DMS79 (cell line): ENCODE data around the gene DYNC1LI2.
A peak's percentile ranks its signal among the peaks of the same experiment; 100 is the strongest.

Experiments used
- DNase-seq: peaks from one replicate; lab custom pipeline; 2025; lab: John Stamatoyannopoulos, UW

Gene DYNC1LI2

DNA sequence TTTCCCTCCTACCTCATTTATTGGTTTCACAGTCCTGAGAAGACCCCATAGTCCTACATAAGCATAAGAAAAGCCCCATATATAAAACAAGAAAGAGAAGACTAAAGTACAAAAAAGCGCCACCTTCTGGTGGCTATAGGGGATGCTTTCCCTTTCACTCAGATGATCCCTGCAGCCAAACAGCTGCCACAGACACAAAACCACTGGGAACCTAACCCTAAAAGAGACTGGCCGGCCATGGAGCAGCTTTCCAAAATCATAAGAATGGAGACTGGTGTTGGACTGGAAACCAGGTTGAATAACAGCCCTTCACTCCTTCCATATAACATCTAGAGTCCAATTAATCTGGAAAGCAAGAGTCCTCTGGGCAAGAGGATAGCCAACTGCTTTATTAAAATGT, 11.4 kb downstream of the DYNC1LI2 start:
- no peak for DNase-seq

DNA sequence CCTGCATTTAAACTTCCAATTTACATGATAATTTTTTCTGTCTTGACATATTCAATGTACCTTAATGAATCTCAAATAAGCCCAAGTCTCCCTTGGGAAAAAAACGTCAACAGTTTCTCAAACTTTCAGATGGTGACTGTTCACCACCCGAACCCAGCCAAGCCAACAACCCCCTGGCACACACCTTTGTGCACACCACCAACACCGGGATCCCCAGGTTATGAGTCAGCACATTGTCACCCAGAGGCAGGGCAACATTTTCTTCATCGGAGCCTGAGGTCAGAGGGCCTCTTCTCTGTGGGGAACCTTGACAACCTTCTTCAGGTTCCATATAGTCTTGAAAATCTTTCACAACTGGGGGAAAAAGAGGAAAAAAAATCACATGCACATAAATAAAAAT, 15.5 kb downstream of the DYNC1LI2 start:
- no peak for DNase-seq

DNA sequence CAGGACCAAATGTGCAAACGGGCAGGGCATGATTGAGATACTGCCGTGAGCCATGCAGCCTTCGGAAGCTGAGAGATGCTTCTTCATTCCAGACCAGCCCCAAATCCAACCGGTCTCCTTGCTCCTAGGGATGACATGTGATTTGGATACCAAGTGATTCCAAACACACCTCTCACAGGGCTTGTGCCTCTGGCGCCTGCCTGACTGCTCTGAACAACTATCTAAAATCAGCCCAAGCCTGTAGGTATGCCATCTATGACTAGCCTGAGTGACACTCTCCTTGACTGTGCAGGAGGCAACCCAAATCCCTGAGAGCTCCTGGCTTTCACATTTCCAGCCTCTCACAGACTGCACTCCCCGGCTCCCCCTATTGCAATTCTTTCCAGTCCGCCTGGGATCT, 20.3 kb downstream of the DYNC1LI2 start:
- DNase-seq: no peak

DNA sequence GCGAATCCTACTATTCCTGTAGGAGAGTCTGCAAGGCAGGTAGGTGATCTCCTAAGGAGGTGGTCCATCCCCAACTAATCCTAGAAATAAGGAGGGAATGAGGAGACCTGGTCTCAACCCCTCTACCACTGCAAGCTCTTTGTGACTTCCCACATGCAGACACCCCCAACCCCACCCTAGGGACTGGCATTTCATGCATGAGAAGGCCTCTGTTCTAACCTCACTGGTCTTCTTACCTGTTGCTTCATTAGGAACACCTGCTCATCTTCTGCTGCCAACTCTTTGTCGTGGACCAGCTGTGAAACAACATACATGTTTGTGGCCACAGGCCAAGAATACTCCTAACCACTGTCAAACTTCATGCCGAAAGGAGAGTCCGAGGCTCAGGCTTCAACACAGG, 22.6 kb downstream of the DYNC1LI2 start:
- peak; percentile 23 for DNase-seq

DNA sequence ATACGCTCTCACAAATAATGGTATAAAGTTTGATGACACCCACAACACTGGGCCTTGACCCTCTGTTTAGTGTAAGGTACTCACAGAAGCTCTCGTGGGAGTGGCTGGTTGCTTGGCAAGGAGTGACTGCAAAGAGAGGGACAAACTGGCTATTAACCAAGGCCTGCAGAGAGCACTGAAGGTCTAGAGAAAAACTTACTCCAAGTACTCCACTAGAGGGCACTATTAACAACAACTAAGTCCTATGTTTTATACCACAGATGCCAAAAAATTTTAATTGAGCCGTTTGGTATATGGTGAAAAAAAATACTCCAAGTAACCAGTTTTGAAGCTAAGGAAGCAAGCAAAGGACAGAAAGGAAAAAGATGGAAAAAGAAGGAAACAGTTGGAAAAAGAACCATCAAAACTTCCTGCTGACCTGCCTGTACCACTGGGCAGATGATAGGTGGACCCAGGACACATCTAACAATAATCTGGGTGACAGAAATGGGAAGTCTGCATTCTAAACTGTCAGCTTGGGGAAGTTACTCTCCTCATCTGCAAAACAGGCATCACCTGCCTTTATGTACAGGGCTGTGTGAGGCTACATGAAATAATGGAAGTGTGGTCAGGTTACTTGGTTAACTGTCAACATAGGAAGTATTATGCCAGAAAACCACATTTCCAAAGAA, 23.2 kb downstream of the DYNC1LI2 start:
- DNase-seq: peak; percentile 1

DNA sequence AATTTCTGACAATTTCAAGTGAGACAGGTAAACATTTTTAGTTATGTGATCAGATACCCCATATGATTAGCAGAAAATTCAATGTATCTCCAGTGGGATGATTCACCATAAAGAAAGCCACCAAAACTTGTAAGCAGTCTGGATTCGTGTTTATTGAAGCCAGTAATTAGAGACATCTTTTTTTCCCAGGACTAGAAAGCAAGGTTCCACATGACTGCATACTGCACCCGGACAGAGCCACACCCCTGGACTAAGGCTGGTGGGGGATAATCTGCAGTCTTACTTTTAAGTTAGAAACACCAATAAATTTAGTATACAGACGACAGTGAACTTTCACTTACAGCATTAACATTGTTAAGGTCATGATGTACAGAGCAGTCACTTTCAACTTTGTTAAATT, 30.6 kb downstream of the DYNC1LI2 start:
- no peak for DNase-seq

DNA sequence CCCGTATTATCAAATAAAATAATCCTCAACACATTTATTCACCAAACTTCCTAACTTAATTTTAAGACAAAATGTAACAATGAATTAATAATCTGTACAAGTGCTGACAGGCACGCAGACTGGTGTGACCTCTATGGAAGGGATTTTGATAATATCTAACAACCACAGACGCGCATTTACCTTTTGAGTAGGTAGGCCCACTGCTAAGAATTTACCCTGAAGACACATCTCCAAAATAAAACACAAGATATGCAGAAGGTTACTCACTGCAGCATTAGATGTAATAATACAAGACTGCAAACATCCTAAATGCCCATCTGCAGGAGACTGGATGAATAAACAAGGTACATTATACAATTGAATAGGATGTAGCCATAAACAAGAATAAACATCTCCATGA, 32.2 kb downstream of the DYNC1LI2 start:
- no peak for DNase-seq

DNA sequence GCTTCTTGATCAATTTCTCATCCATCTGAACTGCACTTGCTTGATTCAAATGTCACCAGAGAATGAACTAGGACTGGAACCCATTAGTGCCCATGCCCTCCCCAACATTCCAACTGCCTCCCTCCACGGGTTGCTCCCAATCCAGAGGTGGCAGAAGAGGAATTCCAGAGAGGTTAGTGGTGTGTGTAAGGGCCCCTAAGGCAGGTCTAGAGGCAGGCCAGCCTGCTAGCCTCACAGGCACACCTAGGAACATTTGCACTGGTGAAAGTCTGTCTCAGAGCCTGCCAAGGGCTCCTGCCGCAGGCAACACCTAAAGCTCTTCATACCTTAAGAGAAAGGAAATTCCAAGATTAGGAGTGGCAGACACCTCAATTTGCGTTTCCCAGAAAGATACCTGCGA, 33.6 kb downstream of the DYNC1LI2 start:
- no peak for DNase-seq

DNA sequence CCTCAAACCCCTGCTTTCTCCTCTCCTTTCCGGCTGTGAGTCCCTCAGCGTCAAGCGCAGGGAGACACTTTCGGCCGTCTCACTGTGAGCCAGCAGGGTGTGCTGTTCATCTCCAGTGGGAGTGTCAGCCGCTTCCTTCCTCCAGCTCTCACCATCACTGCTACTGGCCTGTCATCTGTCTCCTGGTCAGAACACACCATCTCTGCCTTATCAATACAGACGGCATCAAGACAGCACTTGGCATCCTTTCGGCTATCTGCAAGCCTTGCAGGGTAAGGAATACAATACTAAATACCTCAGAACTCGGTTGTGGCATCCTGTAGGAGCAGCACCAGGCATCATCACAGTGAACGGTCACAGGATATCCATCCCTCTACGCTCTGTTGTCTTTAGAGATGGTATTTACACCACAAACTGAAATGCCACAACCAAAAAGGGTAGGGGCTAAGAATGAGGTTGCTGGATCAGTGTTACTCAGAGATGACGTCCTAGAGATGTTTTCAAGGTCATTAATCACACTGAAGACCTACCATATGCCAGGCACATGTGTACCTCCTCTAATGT, 34.2 kb downstream of the DYNC1LI2 start:
- no peak for DNase-seq

DNA sequence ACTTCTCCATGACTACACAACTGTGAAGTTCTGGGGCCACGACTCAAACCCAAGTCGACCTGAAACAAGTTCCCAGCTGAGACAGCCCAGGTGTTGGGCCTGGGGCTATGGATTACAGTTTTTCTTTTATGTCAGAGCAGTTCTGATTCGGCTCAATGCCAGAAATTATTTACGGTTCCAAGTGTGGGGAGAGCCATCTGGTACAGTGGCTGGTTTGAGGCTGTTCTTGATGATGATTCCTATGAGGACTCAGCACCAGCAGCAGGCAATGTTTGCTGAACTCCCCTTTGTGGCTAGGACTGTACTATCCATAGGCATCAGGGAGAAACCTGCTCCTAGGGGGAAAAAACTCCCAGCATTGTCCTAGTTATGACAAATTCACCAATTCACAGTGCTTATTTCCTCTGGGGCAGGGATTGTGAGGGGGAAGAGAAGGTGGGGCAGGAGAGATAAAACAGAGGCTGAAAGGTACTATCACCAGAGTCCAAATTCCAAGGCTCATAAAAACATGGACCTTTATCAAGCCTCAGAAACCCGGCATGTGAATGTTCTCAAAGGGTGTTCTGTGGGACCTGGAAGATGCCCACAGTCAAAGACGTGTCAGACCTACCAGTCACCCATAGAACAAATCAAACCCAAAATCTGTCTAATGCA, 36.6 kb downstream of the DYNC1LI2 start:
- DNase-seq: no peak

DNA sequence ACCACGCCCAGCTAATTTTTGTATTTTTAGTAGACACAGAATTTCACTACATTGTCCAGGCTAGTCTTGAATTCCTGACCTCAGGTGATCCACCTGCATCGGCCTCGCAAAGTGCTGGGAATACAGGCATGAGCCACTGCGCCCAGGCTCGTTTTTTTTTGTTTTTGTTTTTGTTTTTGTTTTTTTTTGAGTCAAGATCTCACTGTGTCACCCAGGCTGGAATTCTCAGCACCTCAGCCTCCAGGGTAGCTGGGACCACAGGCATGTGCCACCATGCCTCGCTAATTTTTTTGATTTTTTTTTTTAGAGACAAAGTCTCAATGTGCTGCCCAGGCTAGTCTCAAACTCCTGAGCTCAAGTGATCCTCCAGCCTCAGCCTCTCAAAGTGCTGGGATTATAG, 37.3 kb downstream of the DYNC1LI2 start:
- no peak for DNase-seq

DNA sequence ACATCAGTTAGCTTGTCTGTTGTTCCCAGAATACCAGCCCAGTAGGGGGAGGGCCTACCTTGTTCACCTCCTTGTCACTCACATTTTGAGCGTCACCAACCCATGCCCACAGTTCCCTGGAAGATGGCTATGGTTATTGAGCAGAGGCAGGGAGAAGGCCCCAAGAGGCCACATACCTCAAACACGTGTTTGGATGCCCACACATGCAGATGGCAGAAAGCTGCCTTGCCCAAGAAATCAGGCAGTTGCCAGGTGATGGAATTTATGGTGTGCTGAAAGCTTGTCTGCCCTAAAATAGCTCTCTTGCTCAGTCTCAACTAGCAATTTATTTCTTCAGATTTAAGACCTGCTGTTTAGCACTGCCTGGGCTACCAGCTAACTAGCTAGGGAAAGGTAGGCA, 38.3 kb downstream of the DYNC1LI2 start:
- DNase-seq: no peak

DNA sequence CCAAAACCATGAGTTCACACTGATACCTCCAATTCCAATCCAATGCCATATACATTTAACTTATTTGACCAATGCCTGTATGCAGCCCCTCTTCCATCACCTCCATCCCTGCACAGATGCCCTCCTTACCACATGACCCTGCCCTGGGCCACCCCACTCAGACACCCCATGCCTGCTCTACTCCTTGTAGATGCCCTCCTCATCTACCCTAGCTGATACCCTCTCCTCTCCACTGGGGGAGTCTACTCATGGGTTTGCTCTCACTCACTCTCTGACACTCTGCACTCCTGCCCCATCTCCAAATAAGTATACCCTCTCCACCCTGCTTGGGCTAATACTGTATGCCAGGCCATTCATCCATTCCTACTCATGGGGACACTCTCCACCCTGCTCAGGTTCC, 38.9 kb downstream of the DYNC1LI2 start:
- no peak for DNase-seq

DNA sequence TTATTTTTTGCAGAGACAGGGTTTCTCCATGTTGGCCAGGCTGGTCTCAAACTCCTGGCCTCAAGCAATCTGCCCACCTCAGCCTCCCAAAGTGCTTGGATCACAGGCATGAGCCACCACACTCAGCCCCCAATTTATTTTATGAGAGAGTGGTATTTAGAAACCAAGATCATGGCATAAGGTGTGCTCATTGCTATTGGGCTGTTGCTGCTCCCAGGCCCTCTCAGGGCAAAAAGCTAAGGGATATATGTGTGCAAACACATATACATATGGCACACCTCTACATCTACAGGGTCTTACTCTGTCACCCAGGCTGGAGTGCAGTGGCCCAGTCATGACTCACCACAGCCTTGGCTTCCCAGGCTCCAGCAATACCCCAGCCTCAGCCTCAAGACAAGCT, 39.8 kb downstream of the DYNC1LI2 start:
- DNase-seq: no peak

DNA sequence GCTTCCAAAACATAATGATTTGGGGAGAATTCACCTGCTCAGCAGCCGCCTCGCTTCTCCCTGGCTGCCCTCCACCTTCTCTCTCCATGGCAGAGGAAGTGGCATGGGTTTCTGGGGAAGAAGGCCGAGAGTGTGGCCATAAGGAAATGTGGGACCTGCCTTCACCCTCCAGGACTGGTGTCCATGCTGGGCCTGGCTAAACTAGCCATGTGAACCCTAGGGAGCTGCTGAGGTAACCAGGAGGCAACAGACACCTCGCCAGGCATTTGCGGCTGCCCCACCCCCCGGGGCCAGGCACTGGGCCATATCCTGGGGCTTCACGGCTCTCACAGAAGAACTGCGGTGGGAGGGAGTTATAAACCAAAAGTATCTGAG, 44.9 kb downstream of the DYNC1LI2 start:
- no peak for DNase-seq

DNA sequence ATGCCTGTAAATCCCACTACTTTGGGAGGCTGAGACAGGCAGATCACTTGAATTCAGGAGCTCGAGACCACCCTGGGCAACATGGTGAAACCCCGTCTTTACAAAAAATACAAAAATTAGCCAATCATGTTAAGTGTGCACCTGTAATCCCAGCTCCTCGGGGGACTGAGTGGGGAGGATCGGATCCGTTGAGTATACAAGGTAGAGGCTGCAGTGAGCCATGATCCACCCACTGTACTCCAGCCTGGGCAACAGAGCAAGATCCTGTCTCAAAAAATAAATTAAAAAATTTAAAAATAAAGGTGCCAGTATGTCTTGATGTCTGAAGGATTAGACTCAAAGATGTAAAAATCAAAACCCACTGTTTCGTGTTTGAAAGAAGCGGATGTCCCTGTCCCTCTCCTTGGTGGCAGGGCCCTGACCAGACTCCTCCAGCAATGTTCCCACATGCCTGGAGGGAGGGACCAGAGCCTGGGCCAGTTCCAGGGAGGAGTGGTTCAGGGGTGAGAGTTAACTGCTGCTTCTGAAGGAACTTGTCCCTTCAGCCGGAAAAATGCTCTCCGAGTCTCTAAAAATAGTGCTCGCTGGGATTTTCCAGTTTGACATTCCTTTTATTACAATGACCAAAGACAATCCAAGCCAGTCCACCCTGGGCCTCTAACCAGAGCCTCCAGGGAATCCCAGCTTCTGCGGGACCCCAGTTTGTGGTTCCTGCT, 45.5 kb downstream of the DYNC1LI2 start:
- no peak for DNase-seq

DNA sequence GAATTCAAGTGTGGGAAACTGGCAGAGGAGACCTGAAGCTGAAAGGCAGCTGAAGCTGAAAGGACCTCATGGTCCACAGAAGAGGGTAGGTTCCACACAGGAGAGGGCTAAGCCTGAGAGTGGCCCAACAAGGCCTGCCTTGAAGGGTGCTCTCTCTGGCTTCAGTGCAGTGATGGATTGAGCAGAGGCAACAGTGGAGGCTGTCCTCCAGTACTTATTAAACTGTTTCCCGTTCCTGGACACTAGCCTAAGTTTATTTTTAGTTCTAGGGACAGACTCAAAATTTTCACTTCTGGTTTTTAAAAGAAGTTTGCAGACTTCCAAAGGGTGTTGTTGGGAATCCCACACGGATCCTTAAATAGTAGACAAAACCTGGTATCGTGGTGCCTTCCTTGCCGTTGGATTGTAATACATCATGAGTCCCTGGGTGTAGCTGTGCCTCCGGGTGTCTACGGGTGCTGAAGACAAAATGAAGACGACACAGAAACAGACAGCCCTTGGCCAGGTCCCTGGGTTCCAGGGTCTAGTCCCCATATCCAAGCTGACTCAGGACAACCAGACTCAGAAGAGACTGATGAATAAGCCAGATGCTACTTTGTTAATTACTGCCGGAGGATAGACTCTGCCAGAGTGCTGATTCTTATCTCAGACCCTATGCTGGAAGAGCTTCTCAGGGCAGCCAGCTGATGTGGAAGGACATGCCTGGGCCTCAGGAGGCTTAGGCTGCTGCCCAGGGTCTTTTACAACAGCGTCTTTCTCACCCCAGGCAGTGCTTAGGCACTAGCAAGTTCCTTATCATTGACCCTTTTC, 47.8 kb downstream of the DYNC1LI2 start:
- no peak for DNase-seq

DNA sequence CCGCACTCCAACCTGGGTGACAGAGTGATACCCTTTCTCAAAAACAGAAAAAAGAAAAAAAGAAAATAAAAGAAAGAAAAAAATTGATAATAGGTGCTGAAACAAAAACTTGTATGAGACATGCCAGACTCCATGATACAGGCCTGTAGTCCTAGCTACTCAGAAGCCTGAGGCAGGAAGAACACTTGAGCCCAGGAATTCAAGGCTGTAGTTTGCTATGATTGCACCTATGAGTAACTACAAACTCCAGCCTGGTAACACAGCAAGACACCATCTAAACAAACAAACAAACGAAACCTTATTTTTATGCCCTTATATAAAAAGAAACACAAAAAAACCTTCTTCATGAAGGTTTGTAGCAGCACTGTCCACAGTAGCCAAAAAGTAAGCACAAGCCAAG, 49.9 kb downstream of the DYNC1LI2 start:
- no peak for DNase-seq

DNA sequence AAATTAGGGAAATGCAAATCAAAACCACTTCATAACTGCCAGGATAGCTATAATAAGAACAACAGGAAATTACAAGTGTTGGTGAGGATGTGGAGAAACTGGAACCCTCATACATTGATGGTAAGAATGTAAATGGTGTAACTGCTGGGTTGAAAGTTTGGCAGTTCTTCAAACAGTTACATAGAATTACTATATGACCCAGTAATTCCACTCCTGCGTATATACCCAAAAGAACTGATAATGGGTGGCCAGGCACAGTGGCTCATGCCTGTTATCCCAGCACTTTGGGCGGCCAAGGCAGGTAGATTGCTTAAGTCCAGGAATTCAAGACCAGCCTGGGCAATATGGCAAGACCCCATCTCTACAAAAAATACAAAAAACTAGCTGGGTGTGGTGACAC, 50.4 kb downstream of the DYNC1LI2 start:
- DNase-seq: no peak

DNA sequence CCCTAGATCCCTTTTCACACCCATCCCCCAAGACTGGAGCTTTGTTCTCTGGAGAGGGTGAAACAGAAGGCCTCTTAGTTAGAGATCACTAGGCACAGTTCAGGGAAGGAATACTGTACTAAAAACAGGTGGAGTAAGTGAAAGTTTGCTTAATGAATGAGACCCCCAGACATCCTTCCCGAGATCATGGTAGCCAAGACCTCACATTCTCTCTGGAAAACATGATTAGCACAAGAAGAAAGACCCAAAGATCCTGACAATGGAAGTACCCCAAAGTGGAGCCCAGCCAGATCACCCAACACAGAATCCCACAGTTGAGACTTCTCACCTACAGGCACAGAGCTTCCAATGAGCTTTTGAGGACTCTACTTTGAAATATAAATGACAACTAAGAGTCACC, 51.5 kb downstream of the DYNC1LI2 start:
- no peak for DNase-seq

DNA sequence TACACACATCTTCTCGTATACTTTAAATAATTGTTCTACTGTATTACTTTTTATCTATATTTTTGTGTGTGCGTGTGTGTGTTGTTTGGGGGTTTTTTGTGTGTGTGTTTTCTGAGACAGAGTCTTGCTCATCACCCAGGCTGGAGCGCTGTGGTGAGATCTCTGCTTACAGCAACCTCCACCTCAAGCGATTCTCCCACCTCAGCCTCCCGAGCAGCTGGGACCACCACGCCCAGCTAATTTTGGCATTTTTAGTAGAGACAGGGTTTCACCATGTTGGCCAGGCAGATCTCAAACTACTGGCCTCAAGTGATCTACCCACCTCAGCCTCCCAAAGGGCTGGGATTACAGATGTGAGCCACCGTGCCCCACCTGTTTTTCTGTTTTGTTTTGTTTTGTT, 53.4 kb downstream of the DYNC1LI2 start:
- no peak for DNase-seq
